DOHH2 (cell line): ENCODE data around the gene NPM3.

Experiments used
- EZH2phosphoT487 ChIP-seq: fragments of 200-600 bp; sonication (generic); IDR thresholded peaks from 2 replicates; pipeline ENCODE4 v1.6.1; 2017; ENCODE audit warnings: borderline replicate concordance, mild to moderate bottlenecking, antibody characterized with exemption, low read length, moderate library complexity, mixed read lengths
- TF ChIP-seq, protein P1 (sequence below): fragments of 200-600 bp; sonication (generic); IDR thresholded peaks from one replicate; pipeline ENCODE4 v1.5.1; 2014; ENCODE audit warnings: antibody characterized with exemption, mild to moderate bottlenecking, low read depth, low read length; ENCODE audit not compliant: poor library complexity, severe bottlenecking

DNA sequence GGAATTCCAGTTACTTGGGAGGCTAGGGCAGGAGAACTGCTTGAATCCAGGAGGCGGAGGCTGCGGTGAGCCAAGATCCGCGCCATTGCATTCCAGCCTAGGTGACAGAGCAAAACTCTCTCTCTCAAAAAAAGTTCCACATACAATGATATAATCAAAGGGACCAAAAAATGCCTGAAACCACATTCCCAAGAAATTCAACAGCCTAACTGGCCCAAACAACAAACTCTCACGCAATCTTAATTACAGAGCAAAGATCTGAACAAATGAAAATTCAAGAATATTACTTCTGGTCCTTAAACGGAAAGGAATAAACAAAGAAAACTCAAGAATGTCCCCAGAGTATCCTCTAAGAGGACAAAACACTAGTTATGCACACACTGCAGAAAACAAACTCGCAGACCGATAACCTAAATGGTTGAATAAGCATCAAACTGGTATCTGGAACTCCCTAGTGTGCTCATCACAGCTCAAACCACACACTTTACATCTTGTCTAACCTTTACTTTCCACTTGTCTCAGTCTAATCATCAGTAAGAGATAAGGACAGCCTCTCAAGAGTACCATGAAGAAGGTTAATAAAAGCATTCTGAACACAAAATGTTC is 31.3 kb upstream of the NPM3 start:
- TF ChIP-seq, protein P1, sequence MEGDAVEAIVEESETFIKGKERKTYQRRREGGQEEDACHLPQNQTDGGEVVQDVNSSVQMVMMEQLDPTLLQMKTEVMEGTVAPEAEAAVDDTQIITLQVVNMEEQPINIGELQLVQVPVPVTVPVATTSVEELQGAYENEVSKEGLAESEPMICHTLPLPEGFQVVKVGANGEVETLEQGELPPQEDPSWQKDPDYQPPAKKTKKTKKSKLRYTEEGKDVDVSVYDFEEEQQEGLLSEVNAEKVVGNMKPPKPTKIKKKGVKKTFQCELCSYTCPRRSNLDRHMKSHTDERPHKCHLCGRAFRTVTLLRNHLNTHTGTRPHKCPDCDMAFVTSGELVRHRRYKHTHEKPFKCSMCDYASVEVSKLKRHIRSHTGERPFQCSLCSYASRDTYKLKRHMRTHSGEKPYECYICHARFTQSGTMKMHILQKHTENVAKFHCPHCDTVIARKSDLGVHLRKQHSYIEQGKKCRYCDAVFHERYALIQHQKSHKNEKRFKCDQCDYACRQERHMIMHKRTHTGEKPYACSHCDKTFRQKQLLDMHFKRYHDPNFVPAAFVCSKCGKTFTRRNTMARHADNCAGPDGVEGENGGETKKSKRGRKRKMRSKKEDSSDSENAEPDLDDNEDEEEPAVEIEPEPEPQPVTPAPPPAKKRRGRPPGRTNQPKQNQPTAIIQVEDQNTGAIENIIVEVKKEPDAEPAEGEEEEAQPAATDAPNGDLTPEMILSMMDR = no peak
- TF ChIP-seq EZH2phosphoT487 = no peak
